HG02973 (cell line): ENCODE results near the gene SLIT3.
"Not testable (repeated sequence)": the region's sequence is repeated elsewhere in the genome, so short reads cannot be mapped to it uniquely, and the experiment has no call there.

Source experiments
- ATAC-seq: cut with Tn5 transposase; IDR thresholded peaks from one replicate; pipeline ENCODE4 v1.9.1; 2021; ENCODE audit warnings: moderate library complexity; ENCODE audit not compliant: unreplicated experiment

The SLIT3 gene

GRCh38 chr5:168668078-168668477, 632.9 kb downstream of the SLIT3 start:
- ATAC-seq, result no peak

- no peak for ATAC-seq
These were observed 633.6 kb downstream of the SLIT3 start for GRCh38 chr5:168667301-168667840.

- no peak for ATAC-seq
These were observed 634.6 kb downstream of the SLIT3 start for GRCh38 chr5:168666356-168666755.

GRCh38 chr5:168663276-168664004, 637.5 kb downstream of the SLIT3 start:
- ATAC-seq, result no peak

- no peak for ATAC-seq
These were observed 639.1 kb downstream of the SLIT3 start for GRCh38 chr5:168661593-168662485.

GRCh38 chr5:168660691-168661090, 640.2 kb downstream of the SLIT3 start:
- no peak for ATAC-seq

- ATAC-seq, result no peak
These were observed 641.6 kb downstream of the SLIT3 start for GRCh38 chr5:168659286-168659847.

GRCh38 chr5:168658394-168658793, 642.5 kb downstream of the SLIT3 start:
- no peak for ATAC-seq

- no peak for ATAC-seq
These were observed 644.3 kb downstream of the SLIT3 start for GRCh38 chr5:168656633-168657032.

- no peak for ATAC-seq
These were observed 645.6 kb downstream of the SLIT3 start for GRCh38 chr5:168655316-168655715.

GRCh38 chr5:168654211-168654721, 646.7 kb downstream of the SLIT3 start:
- ATAC-seq, result no peak

GRCh38 chr5:168653626-168654025, 647.3 kb downstream of the SLIT3 start:
- no peak for ATAC-seq

- ATAC-seq, result no peak
These were observed 649.3 kb downstream of the SLIT3 start for GRCh38 chr5:168651648-168652047.

GRCh38 chr5:168649306-168649705, 651.6 kb downstream of the SLIT3 start:
- no peak for ATAC-seq

- ATAC-seq, result no peak
These were observed 652.4 kb downstream of the SLIT3 start for GRCh38 chr5:168648576-168648975.

GRCh38 chr5:168648016-168648415, 652.9 kb downstream of the SLIT3 start:
- ATAC-seq, result no peak

GRCh38 chr5:168647083-168647482, 653.9 kb downstream of the SLIT3 start:
- ATAC-seq, result no peak

GRCh38 chr5:168646335-168646734, 654.6 kb downstream of the SLIT3 start:
- no peak for ATAC-seq

- no peak for ATAC-seq
These were observed 655.7 kb downstream of the SLIT3 start for GRCh38 chr5:168645195-168645594.

GRCh38 chr5:168642019-168642418, 658.9 kb downstream of the SLIT3 start:
- ATAC-seq, result no peak

GRCh38 chr5:168638846-168639245, 662.1 kb downstream of the SLIT3 start:
- not testable (repeated sequence) for ATAC-seq
